Measurements from ENCODE around the gene RNF207.

The RNF207 gene

DNA sequence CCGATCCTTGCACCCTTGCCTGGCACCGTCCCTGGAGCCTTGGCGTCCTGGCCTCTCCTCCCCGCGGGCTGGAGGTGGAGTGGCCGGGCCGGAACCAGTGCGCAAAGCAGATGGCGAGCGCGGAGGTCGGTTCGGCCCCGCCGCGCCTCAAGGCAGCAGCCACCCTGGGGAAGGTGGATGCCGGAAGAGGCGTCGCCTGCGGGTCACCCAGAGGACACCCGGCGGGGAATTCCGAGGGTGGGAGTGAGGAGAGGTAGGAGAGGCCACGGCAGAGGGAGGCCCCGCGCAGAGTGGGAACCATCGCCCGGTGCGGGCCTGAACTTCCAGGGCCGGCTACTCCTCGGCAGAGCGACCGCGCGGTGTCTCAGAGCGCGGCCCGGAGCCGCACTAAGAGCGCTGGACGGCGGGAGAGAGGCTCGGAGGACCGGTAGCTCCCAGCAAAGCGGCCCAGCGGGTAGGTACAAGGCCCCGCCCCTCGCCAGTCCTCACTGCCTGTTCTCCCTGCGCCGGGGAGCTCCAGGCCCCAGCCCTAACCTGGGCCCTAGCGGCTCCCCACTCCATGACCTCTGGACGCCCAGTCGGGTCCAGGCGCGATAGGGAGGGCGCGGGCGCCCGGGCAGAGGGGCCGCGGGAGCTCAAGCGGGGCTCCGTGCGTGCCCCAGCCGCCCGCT lies at the start of gene RNF207:
TSS of gene RNF207 (plus strand) at position 271 of the 671 bp plus-strand sequence. CDS start 417 bp downstream, outside the sequence.
- TF ChIP-seq ZFX (IDR thresholded peaks at IDR 0.05; ENCODE audit: borderline replicate concordance): no peak
- no peak for TF ChIP-seq CTCF (IDR thresholded peaks at IDR 0.05)
- H3K27ac ChIP-seq: peak within 1 kb of the TSS; percentile 61

- TF ChIP-seq ZFX (IDR thresholded peaks at IDR 0.05; ENCODE audit: borderline replicate concordance): no peak
- TF ChIP-seq CTCF (IDR thresholded peaks at IDR 0.05): no peak
Measured at GRCh38 chr1:6157132-6157527, 48.8 kb upstream of the RNF207 start.

GRCh38 chr1:6157528-6158174 lies 48.3 kb upstream of the RNF207 start:
- no peak for TF ChIP-seq CTCF (IDR thresholded peaks at IDR 0.05)
- H3K27ac ChIP-seq: peak overlapping the region; percentile 57

More at GRCh38 chr1:6157132-6157527, 48.8 kb upstream of the RNF207 start:
- H3K27ac ChIP-seq: peak overlapping the region; percentile 57

GRCh38 chr1:6158181-6158580 lies 47.7 kb upstream of the RNF207 start:
- TF ChIP-seq ZFX (IDR thresholded peaks at IDR 0.05; ENCODE audit: borderline replicate concordance): no peak
- H3K27ac ChIP-seq: peak overlapping the region; percentile 57

DNA sequence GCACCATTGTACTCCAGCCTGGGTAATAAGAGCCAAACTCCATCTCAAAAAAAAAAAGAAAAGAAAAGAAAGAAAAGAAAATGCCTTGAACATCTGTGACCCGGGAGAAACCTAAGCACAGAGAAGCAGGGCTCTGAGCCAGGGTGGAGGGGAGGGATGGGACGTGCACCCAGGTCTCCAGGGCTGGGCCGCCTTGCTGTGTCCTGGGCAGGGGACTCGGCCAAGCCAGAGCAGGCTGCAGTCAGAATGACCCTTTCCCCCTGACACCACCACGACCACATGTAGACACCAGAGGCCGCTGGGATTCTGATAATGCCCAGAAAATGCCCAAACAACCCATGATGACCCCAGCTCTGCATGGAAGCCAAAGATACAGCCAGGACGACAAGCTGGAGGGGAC lies 43.6 kb upstream of the RNF207 start:
- TF ChIP-seq ZFX (IDR thresholded peaks at IDR 0.05; ENCODE audit: borderline replicate concordance) (no peak), CTCF (IDR thresholded peaks at IDR 0.05) (no peak)
- H3K27ac ChIP-seq: no peak overlapping the region

DNA sequence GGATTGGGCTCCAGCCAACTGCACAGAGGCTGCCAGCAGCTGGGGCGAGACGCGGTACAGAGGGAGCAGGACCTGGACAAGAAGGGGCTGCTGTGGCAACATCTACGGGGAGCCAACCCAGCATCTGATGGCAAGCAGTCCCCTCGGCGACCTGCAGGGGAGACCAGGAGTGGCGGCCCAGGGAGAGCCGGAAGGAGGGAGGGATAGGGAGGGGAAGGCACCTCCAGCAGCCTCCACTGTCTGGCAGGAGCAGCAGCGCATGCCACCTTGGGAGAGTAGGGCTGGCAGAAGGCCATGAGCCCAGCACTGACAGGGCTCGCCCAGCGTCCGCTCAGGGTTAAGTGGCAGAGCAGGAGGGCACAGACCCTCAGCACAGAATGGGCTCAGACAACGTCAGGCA lies 43.1 kb upstream of the RNF207 start:
- TF ChIP-seq CTCF (IDR thresholded peaks at IDR 0.05) (no peak), ZFX (IDR thresholded peaks at IDR 0.05; ENCODE audit: borderline replicate concordance) (no peak)
- H3K27ac ChIP-seq: no peak overlapping the region

DNA sequence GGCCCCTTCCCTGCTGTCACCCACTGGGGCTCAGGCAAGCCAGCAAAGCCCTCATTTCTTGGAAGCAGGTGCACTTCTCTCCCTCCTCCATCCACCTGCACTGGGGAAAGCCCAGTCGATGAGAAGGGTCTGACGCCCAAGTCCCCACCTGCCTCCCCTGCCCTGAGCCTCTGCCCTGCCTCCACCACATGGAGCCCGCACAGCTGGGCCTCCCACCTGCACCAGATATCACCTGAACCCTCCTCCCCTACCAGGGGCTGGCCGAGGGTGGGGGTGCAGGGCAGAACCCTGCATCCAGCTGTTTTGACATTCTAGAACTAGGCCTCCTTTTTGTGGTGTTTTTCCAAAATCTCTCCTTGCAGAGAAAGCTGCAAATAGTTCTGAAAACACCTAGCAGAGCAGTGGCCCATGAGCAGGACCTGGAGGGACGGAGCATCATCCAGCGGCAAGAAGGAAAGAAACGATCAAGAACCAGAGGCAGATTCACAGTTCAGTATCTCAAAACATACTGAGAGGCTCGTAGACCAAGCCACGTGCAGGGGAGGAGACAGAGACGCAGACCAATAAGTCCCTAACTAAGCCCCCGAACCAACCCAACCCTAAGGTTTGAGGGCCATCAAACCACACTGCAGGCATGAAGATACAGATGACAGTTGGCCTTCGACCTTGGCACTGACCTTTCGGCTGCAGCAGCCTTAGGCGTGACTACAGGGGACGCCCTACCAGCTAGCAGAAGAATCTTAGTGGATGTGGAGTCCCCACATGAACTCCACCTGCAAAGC lies 42.5 kb upstream of the RNF207 start:
- TF ChIP-seq ZFX (IDR thresholded peaks at IDR 0.05; ENCODE audit: borderline replicate concordance): no peak
- TF ChIP-seq CTCF (IDR thresholded peaks at IDR 0.05): no peak
- H3K27ac ChIP-seq: no peak overlapping the region

All from 22Rv1 (cell line).